ENCODE measurements around the gene ABCB11.

DNA sequence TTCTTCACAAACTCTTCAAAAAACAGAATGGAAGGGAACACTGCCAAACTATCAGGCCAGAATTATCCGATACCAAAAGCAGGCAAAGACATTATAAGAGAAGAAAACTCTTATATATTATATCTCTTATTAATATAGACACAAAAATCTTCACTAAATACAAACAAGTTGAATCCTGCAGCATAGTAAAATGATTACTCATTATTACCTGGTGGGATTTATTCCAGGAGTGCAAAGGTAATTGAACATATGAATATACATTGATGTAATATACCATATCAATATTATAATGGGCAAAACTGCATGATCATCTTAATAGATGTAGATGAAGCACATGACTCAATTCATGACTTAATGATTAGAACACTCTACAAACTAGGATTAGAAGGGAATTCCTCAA lies 25.1 kb downstream of the ABCB11 start:
- no peak for TF ChIP-seq POLR2A (IDR thresholded peaks at IDR 0.05)
- TF ChIP-seq, protein P1, sequence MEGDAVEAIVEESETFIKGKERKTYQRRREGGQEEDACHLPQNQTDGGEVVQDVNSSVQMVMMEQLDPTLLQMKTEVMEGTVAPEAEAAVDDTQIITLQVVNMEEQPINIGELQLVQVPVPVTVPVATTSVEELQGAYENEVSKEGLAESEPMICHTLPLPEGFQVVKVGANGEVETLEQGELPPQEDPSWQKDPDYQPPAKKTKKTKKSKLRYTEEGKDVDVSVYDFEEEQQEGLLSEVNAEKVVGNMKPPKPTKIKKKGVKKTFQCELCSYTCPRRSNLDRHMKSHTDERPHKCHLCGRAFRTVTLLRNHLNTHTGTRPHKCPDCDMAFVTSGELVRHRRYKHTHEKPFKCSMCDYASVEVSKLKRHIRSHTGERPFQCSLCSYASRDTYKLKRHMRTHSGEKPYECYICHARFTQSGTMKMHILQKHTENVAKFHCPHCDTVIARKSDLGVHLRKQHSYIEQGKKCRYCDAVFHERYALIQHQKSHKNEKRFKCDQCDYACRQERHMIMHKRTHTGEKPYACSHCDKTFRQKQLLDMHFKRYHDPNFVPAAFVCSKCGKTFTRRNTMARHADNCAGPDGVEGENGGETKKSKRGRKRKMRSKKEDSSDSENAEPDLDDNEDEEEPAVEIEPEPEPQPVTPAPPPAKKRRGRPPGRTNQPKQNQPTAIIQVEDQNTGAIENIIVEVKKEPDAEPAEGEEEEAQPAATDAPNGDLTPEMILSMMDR (IDR thresholded peaks at IDR 0.05), result no peak

All from sigmoid colon (tissue), 3 donors.